ENCODE data around the gene DENND2D.

DNA sequence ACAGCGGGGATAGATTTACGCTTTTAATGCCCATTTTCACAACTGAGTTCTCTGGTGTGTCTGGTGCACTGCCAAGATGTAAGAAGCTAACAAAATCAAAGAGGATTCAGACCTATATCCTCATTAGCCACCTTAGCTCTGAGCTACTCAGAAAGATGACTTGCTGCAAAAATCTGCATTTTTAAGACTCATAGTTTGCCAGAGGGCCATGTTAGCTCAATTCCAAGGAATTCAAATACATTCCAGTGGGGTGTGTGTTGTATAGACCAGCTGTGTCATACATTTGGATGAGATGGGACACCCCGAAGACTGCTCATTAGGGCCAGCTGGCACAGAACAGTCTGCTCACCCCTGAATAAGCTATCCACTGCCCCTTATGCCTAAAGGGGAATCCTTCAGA lies 8.9 kb downstream of the DENND2D start:
- no peak for TF ChIP-seq POLR2A (IDR thresholded peaks at IDR 0.05)
- TF ChIP-seq POLR2AphosphoS5 (IDR thresholded peaks at IDR 0.05) = no peak
- TF ChIP-seq, protein P1, sequence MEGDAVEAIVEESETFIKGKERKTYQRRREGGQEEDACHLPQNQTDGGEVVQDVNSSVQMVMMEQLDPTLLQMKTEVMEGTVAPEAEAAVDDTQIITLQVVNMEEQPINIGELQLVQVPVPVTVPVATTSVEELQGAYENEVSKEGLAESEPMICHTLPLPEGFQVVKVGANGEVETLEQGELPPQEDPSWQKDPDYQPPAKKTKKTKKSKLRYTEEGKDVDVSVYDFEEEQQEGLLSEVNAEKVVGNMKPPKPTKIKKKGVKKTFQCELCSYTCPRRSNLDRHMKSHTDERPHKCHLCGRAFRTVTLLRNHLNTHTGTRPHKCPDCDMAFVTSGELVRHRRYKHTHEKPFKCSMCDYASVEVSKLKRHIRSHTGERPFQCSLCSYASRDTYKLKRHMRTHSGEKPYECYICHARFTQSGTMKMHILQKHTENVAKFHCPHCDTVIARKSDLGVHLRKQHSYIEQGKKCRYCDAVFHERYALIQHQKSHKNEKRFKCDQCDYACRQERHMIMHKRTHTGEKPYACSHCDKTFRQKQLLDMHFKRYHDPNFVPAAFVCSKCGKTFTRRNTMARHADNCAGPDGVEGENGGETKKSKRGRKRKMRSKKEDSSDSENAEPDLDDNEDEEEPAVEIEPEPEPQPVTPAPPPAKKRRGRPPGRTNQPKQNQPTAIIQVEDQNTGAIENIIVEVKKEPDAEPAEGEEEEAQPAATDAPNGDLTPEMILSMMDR (IDR thresholded peaks at IDR 0.05) = no peak
